GM23338 (cell line): ENCODE results near the gene FKRP. TPM values are rescaled to one million over a fixed set of nuclear protein-coding genes. Genes with fewer than 3 reads are reported as not detected.
A peak's percentile ranks its signal among the peaks of the same experiment; 100 is the strongest.
"Not testable (repeated sequence)": the region's sequence is repeated elsewhere in the genome, so short reads cannot be mapped to it uniquely, and the experiment has no call there.

ENCODE experiments used
- ATAC-seq: fragments of 200-7000 bp; cut with Tn5 transposase; 3 replicates; pipeline ENCODE4 v1.9.1; 2020
- DNase-seq: peaks from one replicate; pipeline ENCODE4 v3.0.0-alpha.2; 2015; ENCODE audit warnings: low spot score
- H2AFZ ChIP-seq: fragments of 200-600 bp; sonication (generic); 2 replicates; pipeline ENCODE4 v1.8.0; 2016; ENCODE audit warnings: antibody characterized with exemption, mild to moderate bottlenecking, moderate library complexity
- H3F3A ChIP-seq: fragments of 200-600 bp; sonication (generic); replicated peaks from 2 replicates; pipeline ENCODE4 v1.8.0; 2017; ENCODE audit warnings: antibody characterized with exemption, mixed run types, low read depth
- H3K27ac ChIP-seq: fragments of 200-600 bp; sonication (generic); 2 replicates; pipeline ENCODE4 v1.6.1; 2016; ENCODE audit warnings: low read depth
- H3K27me3 ChIP-seq: fragments of 200-600 bp; sonication (generic); 2 replicates; pipeline ENCODE4 v1.8.0; 2016; ENCODE audit warnings: mild to moderate bottlenecking, mixed run types, moderate library complexity; ENCODE audit not compliant: insufficient read depth
- H3K36me3 ChIP-seq: fragments of 200-600 bp; sonication (generic); 2 replicates; pipeline ENCODE4 v1.8.0; 2016; ENCODE audit warnings: mild to moderate bottlenecking; ENCODE audit not compliant: insufficient read depth
- H3K4me1 ChIP-seq: fragments of 200-600 bp; sonication (generic); 2 replicates; pipeline ENCODE4 v1.8.0; 2016; ENCODE audit warnings: mild to moderate bottlenecking, moderate library complexity; ENCODE audit not compliant: insufficient read depth
- H3K4me2 ChIP-seq: fragments of 200-600 bp; sonication (generic); 2 replicates; pipeline ENCODE4 v1.7.1; 2017; ENCODE audit warnings: mixed run types
- H3K4me3 ChIP-seq: fragments of 200-600 bp; sonication (generic); 2 replicates; pipeline ENCODE4 v1.6.1; 2016; ENCODE audit warnings: mixed run types
- H3K79me2 ChIP-seq: fragments of 200-600 bp; sonication (generic); replicated peaks from 2 replicates; pipeline ENCODE4 v1.8.0; 2017; ENCODE audit warnings: mild to moderate bottlenecking; ENCODE audit not compliant: insufficient read depth
- H3K9me2 ChIP-seq: fragments of 200-600 bp; sonication (generic); 2 replicates; pipeline ENCODE4 v1.8.0; 2017; ENCODE audit not compliant: insufficient read depth
- H4K20me1 ChIP-seq: fragments of 200-600 bp; sonication (generic); replicated peaks from 2 replicates; pipeline ENCODE4 v1.8.0; 2017; ENCODE audit warnings: mild to moderate bottlenecking; ENCODE audit not compliant: insufficient read depth
- H3K27ac Mint-ChIP-seq: 2 replicates; pipeline ENCODE4 v1.8.0; 2020; ENCODE audit warnings: inconsistent platforms, mild to moderate bottlenecking, moderate library complexity, mixed read lengths
- H3K27me3 Mint-ChIP-seq: 3 replicates; pipeline ENCODE4 v1.8.0; 2022; ENCODE audit warnings: low read depth, mild to moderate bottlenecking, moderate library complexity, mixed read lengths, inconsistent platforms; ENCODE audit not compliant: insufficient read depth, poor library complexity
- H3K36me3 Mint-ChIP-seq: 3 replicates; pipeline ENCODE4 v1.8.0; 2021; ENCODE audit warnings: low read depth, mild to moderate bottlenecking, inconsistent platforms, moderate library complexity, mixed read lengths
- H3K4me1 Mint-ChIP-seq: 3 replicates; pipeline ENCODE4 v1.8.0; 2020; ENCODE audit warnings: mild to moderate bottlenecking, inconsistent platforms, mixed read lengths
- H3K4me3 Mint-ChIP-seq: 3 replicates; pipeline ENCODE4 v1.8.0; 2021; ENCODE audit warnings: moderate library complexity, mild to moderate bottlenecking, inconsistent platforms, mixed read lengths
- H3K9me3 Mint-ChIP-seq: 3 replicates; pipeline ENCODE4 v1.8.0; 2020; ENCODE audit warnings: moderate library complexity, mild to moderate bottlenecking, inconsistent platforms, mixed read lengths
- CREB1 ChIP-seq: fragments of 250-450 bp; sonication (Bioruptor Pico); IDR thresholded peaks from 2 replicates; pipeline ENCODE4 v1.5.0; 2020; ENCODE audit warnings: low read depth, mild to moderate bottlenecking, moderate library complexity
- CTCF ChIP-seq, 2 experiments: fragments of 200-600 bp in 1 of 2; sonication (generic) in 1 of 2; conservative IDR thresholded peaks; 2 replicates each; pipeline versions ENCODE4 v1.5.1 to v1.6.1; 2016 to 2017; ENCODE audit warnings: antibody characterized with exemption in 2 of 2, low read depth in 2 of 2, mild to moderate bottlenecking in 2 of 2, moderate library complexity in 1 of 2
- ETS1 ChIP-seq: IDR thresholded peaks from 2 replicates; pipeline ENCODE4 v1.6.1; 2016; ENCODE audit warnings: antibody characterized with exemption
- EZH2phosphoT487 ChIP-seq: fragments of 200-600 bp; sonication (generic); IDR thresholded peaks from one replicate; pipeline ENCODE4 v1.8.1; 2018; ENCODE audit warnings: antibody characterized with exemption; ENCODE audit not compliant: unreplicated experiment
- POLR2AphosphoS5 ChIP-seq: IDR thresholded peaks from 2 replicates; pipeline ENCODE4 v1.6.1; 2016; ENCODE audit warnings: antibody characterized with exemption, low read depth
- STAT1 ChIP-seq: IDR thresholded peaks from one replicate; pipeline ENCODE4 v1.6.1; 2016; ENCODE audit warnings: antibody characterized with exemption; ENCODE audit not compliant: unreplicated experiment
- polyA plus RNA-seq: library from polyadenylated mRNA; unstranded; fragments of >200 nt; fragmentation: Nextera tagmentation; extraction: Ambion mirVana; gene quantifications from 2 replicates; pipeline ENCODE4 v1.2.1, GENCODE V29; 2016
- total RNA-seq: library from RNA; depleted of rRNA; stranded (reverse); fragments of >200 nt; shearing (Covaris generic); gene quantifications from 2 replicates; pipeline ENCODE4 v1.2.3, GENCODE V29; 2014

FKRP gene
- total and polyA plus RNA-seq, 2 experiments from 2014 or later, result 11.5 to 31.9 TPM

- H3K9me3 Mint-ChIP-seq, result not testable (repeated sequence)
Observed at GRCh38 chr19:46768746-46769145, 22.9 kb downstream of the FKRP start.

GRCh38 chr19:46772170-46773017 is 26.5 kb downstream of the FKRP start:
- Histone ChIP-seq H4K20me1 (peaks cover 25% of the 10 kb centered on the region), H2AFZ (no peak overlapping the region), H3K4me1 (no peaks in the 10 kb centered on the region), H3F3A (peaks cover 29% of the 10 kb centered on the region), H3K4me3 (no peak overlapping the region), H3K27ac (peak overlapping the region; percentile 46; the same call in 1 of the 2 replicates), H3K9me2 (no peaks in the 10 kb centered on the region), H3K4me2 (no peak overlapping the region), H3K36me3 (peaks cover 25% of the 10 kb centered on the region), H3K27me3 (no peaks in the 10 kb centered on the region), H3K79me2 (no peaks in the 10 kb centered on the region; the same call in 1 of the 2 replicates)
- H3K36me3 Mint-ChIP-seq, result peaks cover 51% of the 10 kb centered on the region
- DNase-seq (no peak), ATAC-seq (no peak)
- no peaks in the 10 kb centered on the region; the same call in 2 of the 3 replicates for H3K4me1 Mint-ChIP-seq
- peaks cover 11% of the 10 kb centered on the region for H3K27me3 Mint-ChIP-seq
- no peak overlapping the region for H3K4me3 Mint-ChIP-seq
- H3K27ac Mint-ChIP-seq, result 0 out of 2 replicates have a peak overlapping the region, but pooled peaks have one; percentile 2
- TF ChIP-seq EZH2phosphoT487, result no peak
- TF ChIP-seq CTCF (conservative IDR thresholded peaks at IDR 0.05; ENCODE audit: low read depth in 2 of 2), result no peak
- TF ChIP-seq ETS1, result no peak
- no peak for TF ChIP-seq STAT1
- H3K9me3 Mint-ChIP-seq, result no peaks in the 10 kb centered on the region

More at GRCh38 chr19:46768746-46769145, 22.9 kb downstream of the FKRP start:
- H3K4me3 ChIP-seq, H3F3A ChIP-seq, ATAC-seq, H3K27ac Mint-ChIP-seq, H2AFZ ChIP-seq, H3K36me3 ChIP-seq, H3K4me2 ChIP-seq, H3K4me1 ChIP-seq, H3K27ac ChIP-seq, H3K9me2 ChIP-seq, H3K4me3 Mint-ChIP-seq, H3K27me3 Mint-ChIP-seq, H4K20me1 ChIP-seq, H3K79me2 ChIP-seq, H3K27me3 ChIP-seq, H3K4me1 Mint-ChIP-seq: not testable (repeated sequence)
- H3K36me3 Mint-ChIP-seq, result peaks cover 16% of the 10 kb centered on the region
- DNase-seq, result peak; percentile 46

GRCh38 chr19:46773018-46773399 is 27.2 kb downstream of the FKRP start:
- Mint-ChIP-seq H3K27ac (0 out of 2 replicates have a peak overlapping the region, but pooled peaks have one; percentile 2), H3K9me3 (no peaks in the 10 kb centered on the region), H3K27me3 (peaks cover 11% of the 10 kb centered on the region), H3K4me1 (no peaks in the 10 kb centered on the region; the same call in 1 of the 3 replicates), H3K4me3 (no peak overlapping the region), H3K36me3 (peaks cover 57% of the 10 kb centered on the region)
- Histone ChIP-seq H3K4me3 (no peak overlapping the region), H3K27ac (peak overlapping the region; percentile 46; the same call in 1 of the 2 replicates), H3K4me1 (no peaks in the 10 kb centered on the region), H3K9me2 (no peaks in the 10 kb centered on the region), H3K27me3 (no peaks in the 10 kb centered on the region), H3F3A (peaks cover 33% of the 10 kb centered on the region), H3K4me2 (no peak overlapping the region), H3K79me2 (no peaks in the 10 kb centered on the region; the same call in 1 of the 2 replicates), H4K20me1 (peaks cover 25% of the 10 kb centered on the region), H3K36me3 (peaks cover 29% of the 10 kb centered on the region), H2AFZ (no peak overlapping the region)
- DNase-seq (no peak), ATAC-seq (no peak)
- TF ChIP-seq POLR2AphosphoS5 (0 out of 2 replicates have a peak, but pooled peaks have one; percentile 24), CREB1 (CRISPR knock-in tag) (no peak)
